Tibial nerve (tissue), 4 donors: ENCODE data around the gene AAMP. TPM values are rescaled to one million over a fixed set of nuclear protein-coding genes. Genes with fewer than 3 reads are reported as not detected.

Source experiments
- DNase-seq, 2 donors: peaks; one replicate each; pipeline ENCODE4 v3.0.0-alpha.2; 2019; ENCODE audit warnings: low spot score in 2 of 2
- H3K27ac ChIP-seq, 4 donors: fragments of 200-600 bp; sonication (generic) in 3 of 4; one replicate each; pipeline ENCODE4 v1.5.1; 2017 to 2019; ENCODE audit warnings: mild to moderate bottlenecking in 1 of 4
- H3K27me3 ChIP-seq, 2 donors: fragments of 200-600 bp; sonication (generic) in 1 of 2; one replicate each; pipeline versions ENCODE4 v1.5.1 to v1.6.0; 2017 to 2019
- H3K36me3 ChIP-seq, 3 donors: fragments of 200-600 bp; sonication (generic); one replicate each; pipeline ENCODE4 v1.5.1; 2018 to 2019
- H3K4me1 ChIP-seq, 4 donors: fragments of 200-600 bp; sonication (generic) in 3 of 4; one replicate each; pipeline ENCODE4 v1.5.1; 2017 to 2019
- H3K4me3 ChIP-seq, 4 donors: fragments of 200-600 bp; sonication (generic) in 3 of 4; one replicate each; pipeline ENCODE4 v1.5.1; 2017 to 2019; ENCODE audit warnings: mild to moderate bottlenecking in 1 of 4, moderate library complexity in 1 of 4
- H3K9me3 ChIP-seq, 4 donors: fragments of 200-600 bp; sonication (generic) in 3 of 4; one replicate each; pipeline ENCODE4 v1.5.1; 2017 to 2019
- CTCF ChIP-seq, 5 experiments: fragments of 200-600 bp in 3 of 5; fragments of 450-650 bp in 2 of 5; sonication (generic) in 3 of 5; IDR thresholded peaks; one replicate each; pipeline ENCODE4 v1.5.1; 2016 to 2019; ENCODE audit warnings: antibody characterized with exemption in 5 of 5, mild to moderate bottlenecking in 3 of 5, moderate library complexity in 2 of 5
- EP300 ChIP-seq, 2 donors: sonication (generic); formaldehyde crosslinking; IDR thresholded peaks; one replicate each; pipeline ENCODE4 v1.6.1; 2017; ENCODE audit warnings: antibody characterized with exemption in 2 of 2, mild to moderate bottlenecking in 1 of 2
- POLR2A ChIP-seq, 2 donors: fragments of 450-650 bp; IDR thresholded peaks; one replicate each; pipeline ENCODE4 v1.6.1; 2017; ENCODE audit warnings: antibody characterized with exemption in 2 of 2, mild to moderate bottlenecking in 2 of 2, moderate library complexity in 2 of 2
- WGBS, 2 donors: methylation state at CpG; one replicate each; pipeline ENCODE4 v1.1.5; 2018; 5-methylcytosine and 5-hydroxymethylcytosine counted together
- total RNA-seq, 4 donors: library from RNA; depleted of rRNA; stranded (reverse); fragments of >200 nt; gene quantifications; one replicate each; pipeline ENCODE4 v1.1.0, GENCODE V29; 2016

AAMP gene
- total RNA-seq, 4 donors from 2014 or later: 111 to 179 (median 143) TPM

DNA sequence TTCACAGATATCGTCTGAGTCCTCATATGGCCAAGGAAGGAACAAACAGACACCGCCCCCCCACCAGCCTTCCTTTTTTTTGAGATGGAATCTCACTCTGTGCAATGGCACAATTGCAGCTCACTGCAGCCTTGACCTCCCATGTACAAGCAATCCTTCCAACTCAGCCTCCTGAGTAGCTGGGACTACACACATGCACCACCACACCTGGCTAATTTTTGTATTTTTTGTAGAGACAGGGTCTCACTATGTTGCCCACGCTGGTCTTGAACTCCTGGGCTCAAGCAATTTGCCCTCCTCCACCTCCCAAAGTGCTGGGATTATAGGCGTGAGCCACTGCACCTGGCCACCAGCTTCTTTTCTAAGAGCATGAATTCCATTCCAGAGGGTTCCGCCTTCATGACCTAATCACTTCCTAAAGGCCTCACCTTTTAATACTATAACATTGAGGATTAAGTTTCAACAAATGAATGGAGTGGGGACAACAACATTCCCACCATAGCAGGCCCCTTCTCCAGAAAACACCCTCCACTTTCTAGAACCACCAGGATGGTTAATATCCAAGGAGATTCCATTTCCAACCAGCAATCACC lies 24.6 kb upstream of the AAMP start:
- WGBS, 2 donors: 85 to 90% methylated on average over 5 of the region's 5 CpGs
- TF ChIP-seq POLR2A (IDR thresholded peaks at IDR 0.05) (no peak), EP300 (IDR thresholded peaks at IDR 0.05) (no peak), CTCF (IDR thresholded peaks at IDR 0.05) (no peak)
- no peaks in the 10 kb centered on the region for H3K27me3 ChIP-seq
- H3K36me3 ChIP-seq: no peaks in the 10 kb centered on the region
- H3K27ac ChIP-seq: peak overlapping the region in 2 of 4 donors; percentile 45 to 100
- no peaks in the 10 kb centered on the region for H3K9me3 ChIP-seq
- H3K4me1 ChIP-seq: peaks cover 0 to 50% (median 19%) of the 10 kb centered on the region in 4 donors
- no peak for DNase-seq
- no peak overlapping the region for H3K4me3 ChIP-seq

GRCh38 chr2:218293715-218294429 lies 23.9 kb upstream of the AAMP start:
- Histone ChIP-seq H3K36me3 (peaks cover 0 to 3% (median 0%) of the 10 kb centered on the region in 3 donors), H3K27ac (peak overlapping the region in 2 of 4 donors; percentile 99 to 100), H3K9me3 (no peaks in the 10 kb centered on the region), H3K27me3 (no peaks in the 10 kb centered on the region), H3K4me1 (peaks cover 0 to 57% (median 25%) of the 10 kb centered on the region in 4 donors), H3K4me3 (no peak overlapping the region)
- DNase-seq: no peak
- 66 to 72% methylated on average over 5 of the region's 5 CpGs for WGBS, 2 donors
- TF ChIP-seq EP300 (IDR thresholded peaks at IDR 0.05) (no peak), POLR2A (IDR thresholded peaks at IDR 0.05) (no peak), CTCF (IDR thresholded peaks at IDR 0.05) (no peak)

DNA sequence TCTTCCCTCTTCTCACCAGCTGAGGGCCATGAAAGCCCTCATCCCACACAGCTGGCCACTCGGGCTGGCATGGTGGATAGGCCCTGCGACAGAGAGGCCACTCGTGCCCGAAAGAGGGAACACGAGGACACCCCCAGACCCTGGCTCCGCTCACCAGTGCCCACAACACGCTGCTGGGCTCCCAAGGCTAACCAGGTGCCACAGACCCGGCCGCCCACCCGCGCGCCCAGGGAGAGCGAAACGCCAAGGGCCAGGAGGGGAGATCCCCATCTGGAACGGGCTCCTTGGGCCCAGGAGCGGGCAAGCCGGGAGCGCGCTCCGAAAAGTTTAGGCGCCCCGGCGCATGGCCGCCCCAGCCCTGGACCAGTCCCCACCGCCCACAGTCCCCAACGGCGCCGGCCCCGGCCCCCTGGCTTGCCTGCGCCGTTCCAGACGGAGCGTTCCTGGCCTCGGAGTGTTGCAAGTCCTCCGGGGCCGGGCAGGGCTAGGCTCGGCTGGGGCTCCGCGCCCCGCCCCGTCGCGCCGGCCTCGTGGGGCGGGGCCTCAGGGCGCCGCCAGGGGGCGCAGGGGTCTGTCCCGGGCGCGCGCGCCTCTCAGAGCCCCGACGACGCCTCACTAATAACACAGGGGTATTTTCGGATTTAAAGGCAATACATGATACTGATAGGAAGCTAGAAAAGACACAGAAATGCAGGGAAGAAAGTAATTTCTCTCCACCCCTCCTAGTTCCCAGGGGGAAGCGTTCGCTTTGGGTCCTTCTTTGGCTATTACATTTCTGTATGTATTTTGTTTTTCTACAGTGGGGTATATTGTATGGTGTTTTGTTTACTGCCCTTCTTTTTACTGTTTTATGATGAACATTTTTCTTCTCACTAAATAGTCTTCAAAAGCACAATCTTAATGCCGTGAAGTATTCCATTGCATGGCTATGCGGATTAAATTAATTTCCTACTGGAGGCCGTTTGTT lies 22.4 kb upstream of the AAMP start, which contains the start of gene TMBIM1:
TSS of gene TMBIM1 (minus strand) at position 456 of the 967 bp plus-strand sequence. CDS start 10,362 bp downstream, outside the sequence.
- Histone ChIP-seq H3K27ac (peak within 1 kb of the TSS; percentile 97 to 100 (median 100)), H3K4me3 (peak within 1 kb of the TSS; percentile 83 to 99 (median 94)), H3K36me3 (peaks cover 0 to 3% (median 0%) of the 10 kb centered on the region in 3 donors), H3K27me3 (no peaks in the 10 kb centered on the region), H3K4me1 (peaks cover 0 to 63% (median 40%) of the 10 kb centered on the region in 4 donors), H3K9me3 (no peaks in the 10 kb centered on the region)
- peak in 1 of 2 donors; percentile 95 for TF ChIP-seq EP300 (IDR thresholded peaks at IDR 0.05)
- TF ChIP-seq CTCF (IDR thresholded peaks at IDR 0.05): peak; percentile 91 to 99 (median 97)
- peak; percentile 84 to 96 for TF ChIP-seq POLR2A (IDR thresholded peaks at IDR 0.05)
- DNase-seq: peak; percentile 74 to 75
- 5 to 6% methylated on average over 32 to 37 of the region's 63 CpGs for WGBS, 2 donors

- Histone ChIP-seq H3K36me3 (peaks cover 0 to 3% (median 0%) of the 10 kb centered on the region in 3 donors), H3K27me3 (no peaks in the 10 kb centered on the region), H3K27ac (peak overlapping the region; percentile 97 to 100 (median 100)), H3K4me3 (peak overlapping the region; percentile 83 to 99 (median 94)), H3K9me3 (no peaks in the 10 kb centered on the region), H3K4me1 (peaks cover 0 to 61% (median 45%) of the 10 kb centered on the region in 4 donors)
- no peak for DNase-seq
- 20 to 25% methylated on average over 12 of the region's 12 CpGs for WGBS, 2 donors
- TF ChIP-seq EP300 (IDR thresholded peaks at IDR 0.05): peak in 1 of 2 donors; percentile 31
- TF ChIP-seq CTCF (IDR thresholded peaks at IDR 0.05): no peak
Measured at GRCh38 chr2:218291318-218292047, 21.5 kb upstream of the AAMP start.
